Adipose tissue (tissue), 3 donors: ENCODE data around the gene SBNO2. TPM values are rescaled to one million over a fixed set of nuclear protein-coding genes. Genes with fewer than 3 reads are reported as not detected.

Experiments
- H3K27ac ChIP-seq: one replicate; pipeline ENCODE4 v1.5.1; 2013; ENCODE audit warnings: low read depth, low read length
- WGBS, 3 donors: extraction: QIAGEN DNeasy Blood & Tissue Kit; methylation state at CpG; one replicate each; pipeline ENCODE4 v1.1.7; 2013; 5-methylcytosine and 5-hydroxymethylcytosine counted together
- polyA plus RNA-seq, 3 donors: library from polyadenylated mRNA; stranded (reverse); fragments of 200-250 nt; gene quantifications; one replicate each; pipeline ENCODE4 v1.2.3, GENCODE V29; 2013
- donor health status: healthy with polysubstance abuse.
- donor health status: Bipolar disorder and iron deficiency.
- donor health status: healthy.

The SBNO2 gene
- polyA plus RNA-seq, 3 donors, result 22.0 to 155 (median 53.1) TPM

DNA sequence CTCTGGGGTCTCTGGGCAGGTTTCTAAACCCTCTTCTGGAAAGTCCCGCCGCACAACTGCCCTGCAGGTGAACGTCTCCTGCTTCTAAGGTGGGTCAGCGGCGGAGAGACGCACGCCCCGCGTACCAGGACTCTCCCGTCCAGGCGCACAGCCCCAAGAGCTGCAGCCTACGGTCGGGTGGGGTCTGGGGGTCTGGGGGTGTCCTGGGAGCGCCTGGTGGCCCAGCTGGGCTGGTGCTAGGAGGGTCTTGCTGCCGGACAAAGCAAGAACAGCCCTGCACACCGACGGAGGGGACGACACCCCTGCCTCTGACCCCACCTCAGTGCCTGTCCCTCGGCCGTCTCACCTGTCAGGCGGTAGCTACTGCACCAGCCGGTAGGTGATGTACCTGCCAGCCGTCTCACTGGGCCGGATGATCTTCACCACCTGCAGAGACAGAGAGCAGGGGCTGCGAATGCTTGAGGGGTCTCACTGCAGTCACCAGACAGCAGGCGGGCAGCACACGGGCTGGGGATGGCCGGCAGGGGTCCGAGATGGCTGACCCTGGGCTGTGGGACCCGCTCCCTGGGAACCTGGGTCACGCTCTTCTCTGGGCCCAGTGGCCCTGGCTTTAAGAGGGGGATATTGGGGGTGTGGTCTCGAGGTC, 84.8 kb downstream of the SBNO2 start:
- no peak overlapping the region for H3K27ac ChIP-seq
- WGBS, 3 donors, result 94 to 96% (median 94%) methylated on average over 32 of the region's 32 CpGs

DNA sequence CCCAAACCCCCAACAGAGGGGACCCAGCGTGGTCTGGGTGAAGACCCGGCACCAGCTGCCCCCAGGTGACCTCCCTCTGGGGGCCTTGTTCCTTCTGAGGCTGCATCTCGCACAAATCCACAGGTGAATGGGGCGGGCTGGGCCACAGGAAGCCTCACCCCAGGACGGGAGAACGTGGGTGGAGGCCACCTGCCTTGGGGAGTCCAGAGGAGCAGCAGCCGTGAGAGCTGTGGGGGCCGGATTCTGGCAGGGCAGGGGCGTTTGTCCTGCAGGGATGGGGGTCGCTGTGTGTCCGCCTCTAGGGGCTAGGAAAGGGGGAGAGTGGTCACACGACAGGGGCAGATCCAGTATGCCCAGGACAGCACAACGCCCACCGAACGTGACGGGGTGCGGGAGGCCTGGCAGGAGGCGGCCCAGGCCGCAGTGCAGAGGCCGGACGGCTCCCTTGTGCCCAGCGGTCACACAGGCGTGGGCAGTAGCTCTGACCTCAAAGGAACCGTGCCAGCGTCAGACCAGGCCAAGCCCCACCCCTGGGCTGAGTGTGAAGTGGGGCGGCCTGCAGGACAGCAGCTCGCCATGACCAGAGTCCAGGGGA, 85.6 kb downstream of the SBNO2 start:
- H3K27ac ChIP-seq, result peak overlapping the region; percentile 52
- WGBS, 3 donors, result 74 to 88% (median 76%) methylated on average over 27 of the region's 27 CpGs

DNA sequence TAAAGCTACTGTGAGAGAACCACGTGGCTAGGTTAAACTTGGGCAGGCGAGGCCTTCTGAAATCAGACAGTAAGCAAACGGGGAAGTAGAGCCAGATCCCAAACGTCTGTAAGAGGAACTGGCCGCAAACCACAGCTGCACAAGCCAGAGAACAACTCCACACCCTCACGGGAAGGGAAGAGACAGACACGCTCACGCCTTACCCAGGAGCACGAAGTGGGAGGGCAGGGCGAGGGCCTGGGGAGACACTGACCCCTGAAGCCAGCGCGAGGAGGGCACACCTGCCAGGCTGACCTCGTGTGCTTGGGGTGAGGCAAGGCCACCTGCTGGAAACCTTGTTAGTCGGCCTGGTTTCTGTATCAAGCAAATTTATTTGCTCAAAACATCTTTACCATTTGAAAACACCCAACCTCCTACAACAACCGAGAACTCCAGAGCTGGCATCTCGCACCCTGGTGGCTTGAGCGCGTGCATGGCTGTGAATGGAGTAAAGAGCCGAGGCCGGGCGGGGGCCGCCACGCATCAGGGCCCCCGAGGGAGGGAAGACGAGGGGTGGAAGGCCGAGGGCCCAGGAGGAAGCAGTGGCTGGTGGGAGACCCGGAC, 86.2 kb downstream of the SBNO2 start:
- peak overlapping the region; percentile 52 for H3K27ac ChIP-seq
- 35 to 72% (median 39%) methylated on average over 27 of the region's 27 CpGs for WGBS, 3 donors

GRCh38 chr19:1086613-1087012, 87.5 kb downstream of the SBNO2 start:
- 80 to 85% (median 82%) methylated on average over 21 of the region's 21 CpGs for WGBS, 3 donors
- no peak overlapping the region for H3K27ac ChIP-seq

GRCh38 chr19:1085676-1086442, 88.2 kb downstream of the SBNO2 start:
- 72 to 78% (median 72%) methylated on average over 37 to 38 of the region's 38 CpGs for WGBS, 3 donors
- H3K27ac ChIP-seq, result no peak overlapping the region

DNA sequence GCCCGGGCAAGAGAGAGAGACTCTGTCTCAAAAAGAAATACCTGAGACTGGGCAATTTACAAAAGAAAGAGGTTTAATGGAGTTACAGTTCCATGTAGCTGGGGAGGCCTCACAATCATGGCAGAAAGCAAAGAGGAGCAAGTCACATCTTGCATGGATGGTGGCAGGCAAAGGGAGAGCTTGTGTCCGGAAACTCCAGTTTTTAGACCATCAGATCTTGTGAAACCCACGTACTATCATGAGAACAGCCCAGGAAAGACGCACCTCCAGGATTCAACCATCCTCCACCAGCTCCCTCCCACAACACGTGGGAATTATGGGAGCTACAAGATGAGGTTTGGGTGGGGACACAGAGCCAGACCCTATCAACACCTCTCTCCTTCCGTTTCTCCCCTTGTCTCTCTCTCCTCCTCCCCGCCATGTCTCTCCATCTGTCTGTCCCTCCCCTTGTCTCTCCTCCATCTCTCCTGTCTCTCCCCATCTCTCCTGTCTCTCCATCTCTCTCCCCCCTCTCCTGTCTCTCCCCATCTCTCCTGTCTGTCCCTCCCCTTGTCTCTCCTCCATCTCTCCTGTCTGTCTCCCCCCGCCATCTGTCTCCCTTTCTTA, 88.9 kb downstream of the SBNO2 start:
- 65 to 84% (median 73%) methylated on average over 8 of the region's 8 CpGs for WGBS, 3 donors
- no peak overlapping the region for H3K27ac ChIP-seq

GRCh38 chr19:1084024-1084868, 89.8 kb downstream of the SBNO2 start:
- WGBS, 3 donors, result 49 to 87% (median 81%) methylated on average over 43 of the region's 43 CpGs
- H3K27ac ChIP-seq, result no peak overlapping the region

DNA sequence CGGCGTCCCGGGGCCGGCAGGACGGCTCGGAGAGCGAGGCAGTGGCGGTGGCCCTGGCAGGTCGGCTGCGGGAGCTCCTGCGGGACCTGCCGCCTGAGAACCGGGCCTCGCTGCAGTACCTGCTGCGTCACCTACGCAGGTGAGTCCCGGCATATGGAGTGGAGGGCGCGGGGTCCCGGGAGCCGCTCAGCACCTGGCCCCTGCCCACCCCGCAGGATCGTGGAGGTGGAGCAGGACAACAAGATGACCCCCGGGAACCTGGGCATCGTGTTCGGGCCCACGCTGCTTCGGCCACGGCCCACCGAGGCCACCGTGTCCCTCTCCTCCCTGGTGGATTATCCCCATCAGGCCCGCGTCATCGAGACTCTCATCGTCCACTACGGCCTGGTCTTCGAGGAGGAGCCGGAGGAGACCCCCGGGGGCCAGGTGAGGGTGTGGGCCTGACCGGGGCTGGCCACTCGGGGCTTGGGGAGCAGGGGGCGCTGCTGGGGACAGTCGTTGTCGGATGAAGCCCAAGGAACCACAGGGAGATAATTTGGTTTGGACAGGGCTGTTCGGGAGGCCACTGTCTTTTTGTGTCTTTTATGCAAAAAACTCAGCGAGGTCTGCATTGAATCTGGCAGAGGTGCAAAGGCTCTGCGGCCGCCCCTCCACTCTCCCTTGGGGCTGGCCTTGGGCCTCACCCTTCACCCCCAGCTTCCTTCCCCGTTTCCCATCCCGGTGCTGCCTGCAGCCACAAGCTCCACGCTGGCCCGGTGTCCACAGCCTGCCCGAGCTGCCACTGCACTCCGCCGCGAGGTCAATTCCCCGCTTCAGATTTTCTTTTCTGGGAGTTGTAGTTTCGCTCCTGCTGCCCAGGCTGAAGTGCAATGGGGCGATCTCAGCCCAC, 90.9 kb downstream of the SBNO2 start:
- WGBS, 3 donors, result 74 to 81% (median 80%) methylated on average over 42 to 59 of the region's 59 CpGs
- H3K27ac ChIP-seq, result no peak overlapping the region

GRCh38 chr19:1082165-1082927, 91.7 kb downstream of the SBNO2 start:
- H3K27ac ChIP-seq, result no peak overlapping the region
- WGBS, 3 donors, result 17 to 50% (median 36%) methylated on average over 39 to 51 of the region's 51 CpGs

GRCh38 chr19:1081301-1082164, 92.5 kb downstream of the SBNO2 start:
- WGBS, 3 donors, result 58 to 84% (median 67%) methylated on average over 55 to 58 of the region's 58 CpGs
- no peak overlapping the region for H3K27ac ChIP-seq

DNA sequence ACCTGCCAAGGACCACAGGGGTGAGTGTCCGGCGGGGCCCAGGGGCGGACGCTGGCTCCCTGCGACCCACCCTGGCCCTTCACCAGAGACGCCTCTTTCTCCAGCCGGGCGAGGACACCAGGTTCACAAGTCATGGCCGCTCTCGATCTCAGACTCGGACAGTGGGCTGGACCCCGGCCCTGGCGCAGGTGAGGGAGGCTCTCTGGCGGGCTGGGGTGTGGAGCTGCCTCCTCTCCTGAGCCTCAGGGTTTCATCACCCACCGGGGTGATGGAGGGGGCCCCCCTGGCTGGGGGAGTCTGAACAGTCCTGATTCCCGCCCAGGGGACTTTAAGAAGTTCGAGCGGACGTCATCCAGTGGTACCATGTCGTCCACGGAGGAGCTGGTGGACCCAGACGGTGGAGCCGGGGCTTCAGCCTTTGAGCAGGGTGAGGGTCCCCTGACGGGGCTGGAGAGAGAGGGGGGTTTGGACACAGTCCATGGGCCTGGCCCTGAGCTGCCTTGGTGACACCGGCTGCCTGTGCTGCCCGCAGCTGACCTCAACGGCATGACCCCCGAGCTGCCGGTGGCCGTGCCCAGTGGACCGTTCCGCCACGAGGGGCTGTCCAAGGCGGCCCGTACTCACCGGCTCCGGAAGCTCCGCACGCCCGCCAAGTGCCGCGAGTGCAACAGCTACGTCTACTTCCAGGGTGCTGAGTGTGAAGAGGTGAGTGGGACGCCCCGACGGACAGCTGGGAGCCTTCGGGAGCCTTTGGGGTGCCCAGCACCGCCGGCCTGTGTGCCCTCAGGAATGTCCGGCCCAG, 93.5 kb downstream of the SBNO2 start:
- H3K27ac ChIP-seq, result no peak overlapping the region
- 93 to 95% (median 95%) methylated on average over 50 of the region's 50 CpGs for WGBS, 3 donors

- WGBS, 3 donors, result 86 to 92% (median 90%) methylated on average over 39 to 45 of the region's 45 CpGs
- no peak overlapping the region for H3K27ac ChIP-seq
Measured at GRCh38 chr19:1079566-1080111, 94.4 kb downstream of the SBNO2 start.

DNA sequence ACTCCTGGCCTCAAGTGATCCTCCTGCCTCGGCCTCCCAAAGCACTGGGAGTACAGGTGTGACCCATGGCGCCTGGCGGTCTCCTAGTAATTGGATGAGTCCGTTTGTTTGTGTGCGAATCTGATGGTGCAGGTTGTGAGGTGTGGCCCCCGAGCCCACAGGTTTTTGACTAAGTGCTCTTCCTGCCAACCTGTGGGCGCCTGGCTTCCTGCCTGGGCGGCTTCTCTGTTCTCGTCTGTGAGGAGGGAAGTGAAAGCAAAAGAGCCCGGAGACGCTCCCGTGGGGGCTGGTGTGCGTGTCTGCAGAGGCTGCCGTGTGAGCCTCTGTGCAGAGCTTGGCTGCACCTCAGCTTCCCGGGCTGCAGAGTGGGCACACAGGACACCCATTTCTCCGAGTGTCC, 97.1 kb downstream of the SBNO2 start:
- H3K27ac ChIP-seq, result no peak overlapping the region

GRCh38 chr19:1076046-1076386, 98.1 kb downstream of the SBNO2 start:
- no peak overlapping the region for H3K27ac ChIP-seq
- 81 to 89% (median 83%) methylated on average over 4 of the region's 4 CpGs for WGBS, 3 donors

More for the DNA sequence above, 97.1 kb downstream of the SBNO2 start:
- WGBS, 3 donors, result 28 to 70% (median 33%) methylated on average over 16 of the region's 16 CpGs
